ENCODE data around the gene TLCD4.

The TLCD4 gene

GRCh38 chr1:95122151-95122697, 5.1 kb downstream of the TLCD4 start:
- no peak for TF ChIP-seq CTCF (IDR thresholded peaks at IDR 0.05; ENCODE audit: borderline replicate concordance, control extremely low read depth, extremely low read depth, insufficient read depth, missing control alignments)
- no peak for DNase-seq (ENCODE audit: low spot score)
- in situ Hi-C loops (cut with MboI; ENCODE audit: low sequenced_read_pairs, unreplicated experiment): no loop called here

- in situ Hi-C loops (cut with MboI; ENCODE audit: low sequenced_read_pairs, unreplicated experiment): no loop called here
- DNase-seq (ENCODE audit: low spot score): no peak
- no peak for TF ChIP-seq CTCF (IDR thresholded peaks at IDR 0.05; ENCODE audit: borderline replicate concordance, control extremely low read depth, extremely low read depth, insufficient read depth, missing control alignments)
Measured at GRCh38 chr1:95124342-95124741, 7.2 kb downstream of the TLCD4 start.

GRCh38 chr1:95126366-95126765, 9.2 kb downstream of the TLCD4 start:
- TF ChIP-seq CTCF (IDR thresholded peaks at IDR 0.05; ENCODE audit: borderline replicate concordance, control extremely low read depth, extremely low read depth, insufficient read depth, missing control alignments): no peak
- no peak for DNase-seq (ENCODE audit: low spot score)
- in situ Hi-C loops (cut with MboI; ENCODE audit: low sequenced_read_pairs, unreplicated experiment): no loop called here

GRCh38 chr1:95126846-95127245, 9.7 kb downstream of the TLCD4 start:
- in situ Hi-C loops (cut with MboI; ENCODE audit: low sequenced_read_pairs, unreplicated experiment): no loop called here
- no peak for DNase-seq (ENCODE audit: low spot score)
- no peak for TF ChIP-seq CTCF (IDR thresholded peaks at IDR 0.05; ENCODE audit: borderline replicate concordance, control extremely low read depth, extremely low read depth, insufficient read depth, missing control alignments)

GRCh38 chr1:95127380-95127779, 10.2 kb downstream of the TLCD4 start:
- no peak for DNase-seq (ENCODE audit: low spot score)
- TF ChIP-seq CTCF (IDR thresholded peaks at IDR 0.05; ENCODE audit: borderline replicate concordance, control extremely low read depth, extremely low read depth, insufficient read depth, missing control alignments): no peak
- in situ Hi-C loops (cut with MboI; ENCODE audit: low sequenced_read_pairs, unreplicated experiment): no loop called here

- DNase-seq (ENCODE audit: low spot score): no peak
- no peak for TF ChIP-seq CTCF (IDR thresholded peaks at IDR 0.05; ENCODE audit: borderline replicate concordance, control extremely low read depth, extremely low read depth, insufficient read depth, missing control alignments)
- in situ Hi-C loops (cut with MboI; ENCODE audit: low sequenced_read_pairs, unreplicated experiment): no loop called here
Measured at GRCh38 chr1:95132762-95133161, 15.6 kb downstream of the TLCD4 start.

GRCh38 chr1:95133687-95134086, 16.5 kb downstream of the TLCD4 start:
- DNase-seq (ENCODE audit: low spot score): no peak
- TF ChIP-seq CTCF (IDR thresholded peaks at IDR 0.05; ENCODE audit: borderline replicate concordance, control extremely low read depth, extremely low read depth, insufficient read depth, missing control alignments): no peak
- in situ Hi-C loops (cut with MboI; ENCODE audit: low sequenced_read_pairs, unreplicated experiment): no loop called here

Data from GM13976 (cell line).